ENCODE data around the gene RPL27A. TPM values are rescaled to one million over a fixed set of nuclear protein-coding genes. Genes with fewer than 3 reads are reported as not detected.

The RPL27A gene
- total RNA-seq, 1 experiment from 2014 or later = 1,305 TPM

DNA sequence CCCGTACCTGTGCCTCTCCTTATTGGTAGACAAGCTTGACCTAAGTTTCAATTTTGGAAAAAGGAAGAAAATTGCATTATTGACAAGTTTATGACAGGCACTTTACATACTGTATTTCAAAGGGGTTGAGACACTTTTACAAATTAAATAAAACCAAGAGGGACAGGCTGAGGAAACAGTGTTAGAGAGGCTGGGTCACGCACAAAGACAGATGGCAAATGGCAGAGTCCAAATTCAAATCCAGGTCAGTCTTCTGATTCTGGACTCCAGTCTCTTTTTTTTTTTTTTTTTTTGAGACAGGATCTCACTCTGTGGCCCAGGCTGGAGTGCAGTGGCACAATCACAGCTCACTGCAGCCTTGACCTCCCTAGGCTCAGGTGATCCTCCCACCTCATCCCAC is 10.2 kb upstream of the RPL27A start:
- no peak for DNase-seq (ENCODE audit: low read depth)

DNA sequence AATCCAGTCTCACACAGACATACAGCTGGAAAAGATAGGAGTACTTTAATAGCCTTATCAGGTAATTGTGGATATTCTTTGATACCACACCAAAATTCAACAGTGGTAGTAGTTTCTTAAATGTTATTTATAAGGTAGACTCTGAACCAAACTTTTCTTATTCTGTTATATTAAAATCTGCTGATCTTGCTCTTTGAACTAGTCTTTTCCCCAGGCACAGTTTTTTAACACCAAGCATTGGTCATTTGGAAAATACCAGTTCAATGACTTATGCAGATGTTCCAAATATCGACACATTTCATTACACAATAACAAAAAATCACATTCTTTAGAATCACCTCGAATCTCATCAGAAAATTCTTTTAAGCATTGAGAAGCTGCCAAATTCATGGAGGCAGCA is 7.7 kb upstream of the RPL27A start:
- DNase-seq (ENCODE audit: low read depth) = no peak

DNA sequence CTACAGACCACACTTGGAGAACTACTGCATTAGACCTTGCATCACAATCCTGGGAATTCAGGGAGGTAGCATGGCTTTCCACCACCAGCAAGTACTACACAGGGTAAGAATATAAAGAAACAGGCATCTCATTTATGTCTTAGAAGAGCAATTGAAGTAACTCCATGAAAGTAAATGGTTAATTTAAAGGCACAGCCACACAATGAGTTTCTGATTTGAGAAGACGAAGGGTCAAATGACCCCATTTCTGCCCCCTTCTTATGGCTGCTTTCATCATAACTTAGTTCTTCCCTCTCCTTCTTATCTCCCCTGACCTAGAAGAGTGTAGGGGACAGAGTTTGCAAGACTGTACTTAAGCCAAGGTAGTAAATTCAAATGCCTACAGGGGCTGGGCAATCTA is 6.1 kb upstream of the RPL27A start:
- DNase-seq (ENCODE audit: low read depth) = no peak

DNA sequence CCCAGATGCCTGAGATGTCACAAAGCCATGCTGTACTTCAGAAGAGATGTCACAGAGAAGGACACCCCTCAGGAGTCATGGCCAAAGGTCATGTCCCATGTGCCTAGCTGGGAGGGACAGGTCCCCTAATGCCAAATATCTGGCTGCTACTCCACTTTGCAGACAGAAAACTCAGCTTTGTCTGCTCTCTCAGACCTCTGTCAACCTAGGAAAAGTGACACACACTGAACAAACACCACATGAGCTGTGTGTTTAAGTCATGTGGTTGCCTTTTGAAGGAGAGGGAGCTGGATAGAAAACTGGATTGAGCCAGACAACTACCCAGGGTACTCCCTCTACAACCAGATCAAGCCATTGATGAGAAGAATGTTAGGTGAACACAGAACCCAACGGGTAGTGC is 3.6 kb upstream of the RPL27A start:
- DNase-seq (ENCODE audit: low read depth) = no peak

DNA sequence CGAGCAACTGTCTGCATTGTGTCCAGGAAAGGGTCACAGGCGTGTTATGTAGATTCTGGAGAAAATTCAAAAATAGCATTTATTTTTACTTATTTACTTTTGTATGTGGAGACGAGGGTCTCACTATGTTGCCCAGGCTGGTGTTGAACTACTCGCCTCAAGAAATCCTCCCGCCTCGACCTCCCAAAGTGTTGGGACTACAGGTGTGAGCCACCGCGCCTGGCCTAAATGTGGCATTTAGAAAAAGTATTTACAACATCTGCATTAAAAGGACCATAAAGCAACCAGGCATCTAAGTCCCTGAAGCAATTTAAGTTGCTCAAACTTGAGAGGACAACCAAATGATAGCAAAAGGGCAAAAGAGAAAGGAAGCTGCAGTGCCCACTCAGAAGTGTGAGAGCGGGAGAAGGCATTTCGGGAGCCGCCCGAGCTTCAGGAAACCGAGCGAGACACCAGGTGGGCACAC is 722 bp upstream of the RPL27A start:
- peak; percentile 20 for DNase-seq (ENCODE audit: low read depth)

DNA sequence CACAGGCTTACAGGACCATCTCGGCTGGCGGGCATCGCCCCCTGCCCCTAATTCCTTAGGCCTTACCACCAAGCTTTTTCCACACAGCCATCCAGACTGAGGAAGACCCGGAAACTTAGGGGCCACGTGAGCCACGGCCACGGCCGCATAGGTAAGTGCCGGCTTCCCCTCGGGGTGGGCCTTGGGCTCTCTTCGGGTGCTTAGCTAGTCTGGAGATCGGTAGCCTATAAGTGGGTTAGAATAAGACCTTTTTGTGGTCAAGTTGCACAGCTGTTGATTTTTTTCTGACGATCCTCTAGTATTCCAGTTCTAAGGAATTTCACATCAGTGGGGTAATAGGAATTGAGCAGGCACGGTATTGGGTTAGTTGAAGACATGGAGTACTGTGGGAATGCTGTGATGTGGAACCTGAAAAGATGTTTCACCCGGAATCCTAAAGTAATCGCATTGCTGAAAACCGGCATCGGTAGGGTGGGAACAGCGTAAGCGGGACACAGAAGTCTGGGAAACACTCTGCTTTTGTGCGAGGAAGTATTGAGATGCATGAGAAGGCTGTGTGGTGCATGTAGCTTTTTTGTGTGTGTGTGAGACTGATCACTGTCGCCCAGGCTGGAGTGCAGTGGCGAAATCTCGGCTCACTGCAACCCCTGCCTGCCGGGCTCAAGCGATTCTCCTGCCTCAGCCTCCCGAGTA is 669 bp downstream of the RPL27A start:
- no peak for DNase-seq (ENCODE audit: low read depth)

DNA sequence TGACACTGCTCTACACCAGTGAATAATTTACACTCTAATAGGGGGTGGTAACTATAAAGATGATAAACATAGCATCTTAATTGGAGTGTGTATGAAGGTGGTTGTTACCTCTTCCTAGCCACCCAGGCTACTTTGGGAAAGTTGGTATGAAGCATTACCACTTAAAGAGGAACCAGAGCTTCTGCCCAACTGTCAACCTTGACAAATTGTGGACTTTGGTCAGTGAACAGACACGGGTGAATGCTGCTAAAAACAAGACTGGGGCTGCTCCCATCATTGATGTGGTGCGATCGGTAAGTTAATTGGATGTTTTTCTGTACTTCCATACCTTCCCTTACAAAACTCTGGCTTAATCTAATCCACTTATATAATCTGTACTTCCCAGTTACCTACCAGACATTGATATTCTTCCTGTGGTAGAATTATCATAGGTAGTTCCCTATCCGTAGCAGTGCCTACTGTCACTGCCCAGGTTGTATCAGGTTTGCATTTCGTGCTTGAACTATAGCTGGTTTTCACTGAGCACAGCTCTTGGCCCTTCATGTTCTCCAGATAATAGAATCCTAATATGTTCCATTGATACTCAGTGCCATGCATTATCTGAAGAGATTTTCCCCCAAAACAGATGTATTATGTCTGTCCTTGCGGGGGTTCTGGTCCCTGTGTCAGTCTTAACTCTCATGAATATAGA is 2.2 kb downstream of the RPL27A start:
- DNase-seq (ENCODE audit: low read depth) = no peak

DNA sequence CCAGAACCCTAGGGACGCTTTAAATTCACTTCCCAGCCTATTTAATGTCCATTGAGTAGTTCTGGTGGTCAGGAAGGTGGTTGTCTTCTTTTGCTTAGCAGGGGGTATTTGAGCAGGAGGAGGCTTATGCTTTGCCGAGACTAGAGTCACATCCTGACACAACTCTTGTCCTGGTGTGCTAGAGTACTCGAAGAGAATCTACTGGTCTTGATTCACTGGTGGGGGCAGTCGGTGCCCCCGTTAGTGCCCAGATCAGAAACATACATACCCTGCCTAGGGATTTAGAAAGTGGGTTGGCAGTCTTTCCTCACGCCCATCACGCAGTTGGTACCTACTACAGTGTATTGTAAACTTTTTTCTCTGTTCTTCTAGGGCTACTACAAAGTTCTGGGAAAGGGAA is 2.7 kb downstream of the RPL27A start:
- no peak for DNase-seq (ENCODE audit: low read depth)

DNA sequence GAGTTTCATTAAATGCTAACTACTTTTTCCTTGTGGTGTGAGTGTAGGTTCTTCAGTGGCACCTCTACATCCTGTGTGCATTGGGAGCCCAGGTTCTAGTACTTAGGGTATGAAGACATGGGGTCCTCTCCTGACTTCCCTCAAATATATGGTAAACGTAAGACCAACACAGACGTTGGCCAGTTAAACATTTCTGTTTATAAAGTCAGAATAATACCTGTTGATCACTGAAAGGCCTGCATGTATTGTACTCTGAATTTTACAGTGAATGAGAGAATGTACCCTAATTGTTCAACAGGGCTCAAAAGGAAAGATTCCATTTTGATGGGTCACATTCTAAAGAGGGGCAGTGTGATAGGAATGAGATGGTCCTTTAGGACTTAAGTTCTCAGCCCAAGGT is 3.2 kb downstream of the RPL27A start:
- no peak for DNase-seq (ENCODE audit: low read depth)

DNA sequence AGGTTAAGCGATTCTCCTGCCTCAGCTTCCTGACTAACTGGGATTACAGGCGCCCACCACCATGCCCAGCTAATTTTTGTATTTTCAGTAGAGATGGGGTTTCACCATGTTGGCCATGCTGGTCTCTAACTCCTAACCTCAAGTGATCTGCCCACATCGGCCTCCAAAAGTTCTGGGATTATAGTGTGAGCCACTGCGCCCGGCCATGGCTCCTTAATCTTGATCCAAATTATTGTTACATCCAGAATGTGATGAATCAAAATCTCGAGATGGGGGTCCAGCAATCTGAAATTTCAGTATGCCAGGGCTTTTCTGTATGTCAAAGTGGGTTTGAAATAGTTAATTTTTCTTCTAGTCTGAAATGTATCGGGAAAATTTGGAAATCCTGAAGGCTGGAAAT is 3.7 kb downstream of the RPL27A start:
- DNase-seq (ENCODE audit: low read depth) = no peak

DNA sequence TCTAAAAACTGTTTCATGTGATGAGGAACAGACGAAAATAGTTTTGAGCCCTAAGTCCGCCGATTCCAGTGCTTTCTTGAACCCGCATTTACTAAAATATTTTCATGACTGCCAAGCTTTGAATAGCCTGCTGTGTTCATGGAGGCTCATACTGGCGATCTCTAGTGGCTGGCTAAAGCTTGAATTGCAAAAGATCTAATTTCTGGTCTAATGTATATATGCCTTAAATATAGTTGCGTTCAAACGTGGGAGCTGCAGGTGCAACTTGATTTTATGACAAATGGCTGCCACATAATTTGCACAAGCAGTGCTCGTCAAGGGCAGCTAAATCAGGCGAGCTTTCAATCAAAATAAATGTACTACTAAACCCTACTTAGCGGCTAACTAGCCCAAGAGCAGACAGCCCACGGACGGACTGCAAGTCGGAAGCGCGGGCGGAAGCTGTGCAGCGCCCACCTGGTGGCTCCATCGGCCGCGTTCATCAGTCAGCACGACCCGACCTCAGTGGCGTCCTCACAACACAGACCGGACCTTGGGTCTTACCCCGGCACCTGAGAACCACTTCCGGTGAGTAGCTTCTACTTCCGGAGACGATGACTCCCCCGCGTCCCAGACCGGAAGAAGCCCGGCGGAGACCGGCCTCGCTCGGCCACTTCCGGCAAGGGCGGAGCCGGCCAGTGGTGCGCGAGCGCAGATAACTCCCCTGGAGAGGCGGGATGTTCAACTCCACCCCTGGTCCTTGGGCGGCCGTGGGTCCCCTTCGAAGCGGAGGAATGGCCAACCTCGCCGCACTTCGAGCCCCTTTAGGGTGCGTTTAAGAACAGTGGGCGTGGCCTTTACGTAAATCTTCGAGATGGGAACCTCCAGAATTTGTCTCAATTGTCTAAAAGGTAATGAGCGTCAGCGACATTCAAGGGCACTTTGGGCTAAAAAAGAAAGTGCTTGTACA is 6.1 kb downstream of the RPL27A start:
- peak; percentile 99 for DNase-seq (ENCODE audit: low read depth)

DNA sequence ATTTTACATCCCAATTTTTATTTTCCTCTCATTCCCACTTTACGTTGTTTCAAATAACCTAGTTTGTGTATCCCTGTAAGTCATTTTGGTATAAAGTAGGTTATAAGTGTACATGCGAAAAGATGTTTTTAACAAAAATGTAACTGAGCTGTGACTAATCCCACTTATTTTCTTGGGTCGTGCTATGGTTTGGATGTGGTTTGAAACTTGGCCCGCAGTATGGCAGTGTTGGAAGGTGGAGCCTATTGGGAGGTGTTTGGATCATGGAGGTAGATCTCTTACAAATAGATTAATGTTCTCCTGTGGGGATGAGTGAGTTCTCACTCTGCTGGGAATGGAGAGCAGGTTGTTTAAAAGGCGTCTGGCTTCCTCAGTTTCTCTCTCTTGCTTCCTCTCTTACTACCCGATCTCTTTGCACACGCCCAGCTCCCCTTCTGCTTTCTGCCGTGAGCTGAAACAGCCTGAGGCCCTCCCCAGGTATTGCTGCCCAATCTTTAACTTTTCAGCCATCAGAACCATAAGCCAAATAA is 7.2 kb downstream of the RPL27A start:
- no peak for DNase-seq (ENCODE audit: low read depth)

DNA sequence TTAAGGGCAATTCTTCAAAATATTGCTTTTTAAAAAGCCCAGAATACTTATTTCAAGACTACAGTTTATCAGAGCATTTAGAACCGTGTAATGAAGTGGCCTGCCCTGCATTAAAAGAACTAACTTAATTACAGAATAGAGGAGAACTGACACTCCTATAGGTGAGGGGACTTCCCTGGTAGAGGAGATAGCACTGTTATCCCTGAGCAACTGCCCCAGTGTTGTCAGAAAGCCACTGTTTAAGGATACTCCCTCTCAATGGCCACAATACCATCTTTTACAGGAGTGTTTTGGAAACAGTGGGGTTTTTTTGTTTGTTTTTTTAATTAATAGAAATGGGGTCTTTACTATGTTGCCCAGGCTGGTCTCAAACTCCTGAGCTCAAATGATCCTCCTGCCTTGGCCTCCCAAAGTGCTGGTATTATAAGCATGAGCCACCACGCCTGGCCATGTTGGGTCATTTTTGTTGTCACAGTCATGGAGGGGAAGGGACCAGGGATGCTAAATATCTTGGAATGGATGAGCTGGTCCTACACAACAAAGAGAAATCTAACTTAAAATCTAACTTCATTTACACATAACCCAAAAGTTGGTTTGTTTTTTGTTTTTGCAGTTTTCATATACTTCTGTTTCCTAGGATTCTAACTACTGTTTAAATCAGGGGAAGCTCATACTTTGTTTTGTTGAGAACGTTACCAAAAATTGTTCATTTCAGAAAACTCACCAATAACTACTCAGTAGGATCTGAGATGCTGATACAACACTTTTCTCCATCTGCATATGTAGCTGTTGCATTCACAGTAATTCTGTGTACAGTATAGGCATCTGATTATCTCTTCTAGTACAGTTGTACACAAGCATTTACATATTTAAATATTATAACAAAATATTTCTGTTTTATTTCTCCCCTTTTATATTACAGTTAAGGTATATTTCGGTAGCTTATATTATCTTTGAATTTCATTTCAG is 8.1 kb downstream of the RPL27A start:
- DNase-seq (ENCODE audit: low read depth) = no peak

DNA sequence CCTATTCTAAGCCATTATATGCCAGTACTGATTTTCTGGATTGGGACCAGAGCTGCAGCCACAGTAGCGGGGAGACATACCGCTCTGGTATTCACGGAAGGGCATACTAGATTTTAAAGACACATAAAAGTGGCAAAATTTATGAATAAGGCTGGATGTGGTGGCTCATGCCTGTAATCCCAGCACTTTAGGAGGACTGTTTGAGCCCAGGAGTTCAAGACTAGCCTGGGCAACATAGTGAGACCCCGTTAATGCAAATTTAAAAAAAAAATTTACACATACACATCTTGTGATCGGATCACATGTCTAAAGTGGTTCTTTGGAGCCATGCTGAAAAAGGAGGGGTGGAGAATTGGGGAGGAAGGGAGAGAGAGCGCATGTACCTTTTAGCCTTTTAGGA is 9.0 kb downstream of the RPL27A start:
- no peak for DNase-seq (ENCODE audit: low read depth)

DNA sequence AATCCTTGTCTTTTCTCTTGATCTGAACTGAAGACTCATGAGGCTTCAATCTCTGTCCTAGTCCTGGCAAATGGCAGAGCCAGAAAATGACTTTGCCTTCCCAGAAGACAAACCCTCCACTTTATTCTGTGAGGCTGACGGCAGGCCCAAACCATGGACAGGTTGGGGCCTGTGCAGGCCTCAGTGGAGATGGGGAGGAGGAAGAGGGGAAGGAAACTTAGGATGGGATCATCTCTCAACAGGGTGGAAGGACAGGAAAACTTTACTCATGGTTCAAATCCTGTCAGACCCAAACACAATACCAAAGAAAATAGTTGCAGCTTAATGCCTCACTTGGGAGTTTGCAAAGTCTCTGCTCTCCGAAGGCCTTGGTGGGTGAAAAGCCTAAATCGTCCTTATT is 9.8 kb downstream of the RPL27A start:
- DNase-seq (ENCODE audit: low read depth) = no peak

DNA sequence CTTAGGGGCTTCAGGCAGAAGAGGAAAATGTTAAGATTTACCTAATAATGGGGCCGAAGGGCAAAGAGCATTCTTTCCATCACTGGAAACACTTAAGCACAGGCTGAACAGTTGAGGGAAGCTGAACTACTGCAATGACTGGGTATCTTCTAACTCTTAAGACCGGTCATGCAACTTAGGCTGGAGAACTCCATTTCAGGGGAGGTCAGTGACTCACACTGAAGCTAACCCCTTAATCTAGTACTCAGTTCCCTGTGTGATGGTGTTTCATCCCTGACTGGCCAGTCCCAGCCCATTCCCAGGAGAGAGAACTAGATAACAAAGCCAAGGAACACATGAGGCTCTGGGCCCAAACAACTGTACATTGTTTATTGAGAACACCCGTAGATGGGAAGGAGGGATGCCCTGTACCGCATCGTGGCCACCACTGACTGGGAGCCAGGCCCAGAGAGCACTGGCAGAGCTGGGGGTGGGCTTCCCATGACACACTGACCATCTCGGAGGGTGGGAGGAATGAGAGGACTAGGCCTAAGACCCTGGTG is 10.5 kb downstream of the RPL27A start:
- no peak for DNase-seq (ENCODE audit: low read depth)

DNA sequence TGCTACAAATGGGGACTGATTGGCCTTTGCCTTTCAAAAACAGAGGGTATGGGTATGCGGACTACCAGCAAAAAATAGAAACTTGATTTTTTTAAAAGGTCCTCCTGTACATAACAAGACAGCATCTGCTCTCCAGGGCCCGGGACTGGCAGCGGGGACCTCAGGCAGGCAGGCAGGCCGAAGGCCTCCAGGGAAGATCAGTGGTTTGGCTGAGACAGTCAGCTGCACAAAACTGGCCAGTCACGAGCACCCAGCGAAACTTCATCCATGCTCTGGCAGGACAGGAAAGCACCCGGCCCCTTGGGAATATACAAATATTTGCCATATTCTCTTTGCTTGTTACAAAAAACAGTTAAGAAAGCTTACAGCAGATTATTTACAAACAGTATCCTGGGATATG is 11.0 kb downstream of the RPL27A start:
- DNase-seq (ENCODE audit: low read depth) = no peak

DNA sequence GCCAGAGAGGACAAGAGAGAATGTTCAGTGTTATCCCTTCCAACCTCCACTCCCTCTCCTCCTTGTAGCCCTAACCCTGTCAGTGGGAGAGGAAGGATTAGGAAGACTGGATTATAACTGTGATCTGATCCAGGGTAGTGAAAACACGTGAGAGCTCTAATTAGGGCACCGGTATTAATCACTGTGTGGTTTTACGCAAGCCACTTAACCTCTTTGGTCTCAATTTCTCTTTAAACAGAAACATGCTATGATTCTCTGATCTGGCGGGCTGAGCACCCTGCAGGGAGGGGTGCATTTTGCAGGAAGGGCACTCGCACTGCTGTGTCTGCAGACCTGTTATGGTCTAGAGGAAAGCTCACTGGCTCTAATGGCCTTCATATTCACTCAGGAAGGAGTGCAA is 11.5 kb downstream of the RPL27A start:
- DNase-seq (ENCODE audit: low read depth) = no peak

DNA sequence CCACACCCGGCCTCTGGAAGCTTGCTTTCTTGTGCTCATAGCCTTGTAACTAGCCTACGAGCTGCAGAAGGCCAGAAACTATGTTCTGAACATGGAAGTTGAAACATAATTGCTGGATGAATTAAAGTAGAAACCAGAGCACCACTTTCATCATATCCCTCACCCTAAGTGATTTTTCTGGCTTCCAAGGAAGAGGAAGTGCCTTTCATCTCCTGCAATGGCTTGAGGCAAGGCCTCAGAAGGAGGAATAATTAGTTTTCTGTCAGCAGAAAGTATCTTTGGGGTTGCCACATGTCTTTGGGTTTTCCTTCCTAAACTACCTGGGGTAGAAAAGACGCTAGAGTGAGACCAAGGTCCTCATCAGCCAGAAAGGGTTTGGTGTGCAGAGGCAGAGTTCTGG is 14.5 kb downstream of the RPL27A start:
- no peak for DNase-seq (ENCODE audit: low read depth)

DNA sequence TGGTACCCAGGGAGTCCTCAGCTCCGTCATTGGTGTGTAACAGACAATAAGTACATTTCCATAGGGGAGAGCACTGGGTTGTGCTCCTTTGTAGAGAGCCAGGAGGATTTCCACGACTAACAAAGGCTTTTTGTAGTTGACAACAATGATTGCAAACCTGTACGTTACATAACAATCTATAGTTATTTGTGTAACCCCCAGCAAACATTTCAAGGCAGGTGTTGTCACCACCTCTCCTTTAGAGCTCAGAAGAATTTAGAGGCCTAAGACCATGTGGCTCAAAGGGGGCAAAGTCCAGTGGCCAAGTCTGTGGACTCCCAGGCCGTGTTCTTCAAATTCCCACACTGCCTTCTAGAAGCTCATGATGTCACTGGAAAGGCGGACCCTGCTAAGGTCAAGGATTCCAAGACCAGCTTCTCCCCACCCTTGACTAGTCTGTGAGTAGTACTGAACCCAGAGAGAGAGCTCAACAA is 15.8 kb downstream of the RPL27A start:
- no peak for DNase-seq (ENCODE audit: low read depth)

All from HT1080 (cell line).